Type B pancreatic cell (in vitro differentiated cells): ENCODE measurements around the gene EEFSEC. TPM values are rescaled to one million over a fixed set of nuclear protein-coding genes. Genes with fewer than 3 reads are reported as not detected.

Experiments
- DNase-seq: peaks from one replicate; pipeline ENCODE4 v3.0.0; 2021; ENCODE audit warnings: mixed read lengths; ENCODE audit not compliant: unreplicated experiment; ENCODE audit errors: extremely low spot score
- H3K27ac Mint-ChIP-seq: 2 replicates; pipeline ENCODE4 v1.8.0; 2021; ENCODE audit warnings: mild to moderate bottlenecking, mixed read lengths
- H3K27me3 Mint-ChIP-seq: 2 replicates; pipeline ENCODE4 v1.8.0; 2021; ENCODE audit warnings: mixed read lengths
- H3K36me3 Mint-ChIP-seq: 2 replicates; pipeline ENCODE4 v1.8.0; 2021; ENCODE audit warnings: mixed read lengths
- H3K4me1 Mint-ChIP-seq: one replicate; pipeline ENCODE4 v1.8.0; 2021; ENCODE audit warnings: mixed read lengths; ENCODE audit not compliant: unreplicated experiment
- H3K4me3 Mint-ChIP-seq: 2 replicates; pipeline ENCODE4 v1.8.0; 2021; ENCODE audit warnings: mild to moderate bottlenecking, mixed read lengths
- H3K9me3 Mint-ChIP-seq: 2 replicates; pipeline ENCODE4 v1.8.0; 2021; ENCODE audit warnings: mixed read lengths
- total RNA-seq: library from RNA; stranded (reverse); gene quantifications from 2 replicates; pipeline ENCODE4 v1.2.1, GENCODE V29; 2021; ENCODE audit warnings: low replicate concordance
- TF ChIP-seq, protein P1 (sequence below): fragments of 200-600 bp; sonication (generic); conservative IDR thresholded peaks from 2 replicates; pipeline ENCODE4 v1.5.0; 2021; ENCODE audit warnings: antibody characterized with exemption, mild to moderate bottlenecking

EEFSEC gene
- total RNA-seq, 1 donor from 2014 or later, result 16.6 TPM

GRCh38 chr3:128240232-128240631, 87.0 kb downstream of the EEFSEC start:
- Mint-ChIP-seq H3K27me3 (no peaks in the 10 kb centered on the region), H3K27ac (no peak overlapping the region), H3K36me3 (peaks cover 5% of the 10 kb centered on the region), H3K9me3 (no peaks in the 10 kb centered on the region), H3K4me3 (no peak overlapping the region), H3K4me1 (peaks cover 43% of the 10 kb centered on the region)
- TF ChIP-seq, protein P1, sequence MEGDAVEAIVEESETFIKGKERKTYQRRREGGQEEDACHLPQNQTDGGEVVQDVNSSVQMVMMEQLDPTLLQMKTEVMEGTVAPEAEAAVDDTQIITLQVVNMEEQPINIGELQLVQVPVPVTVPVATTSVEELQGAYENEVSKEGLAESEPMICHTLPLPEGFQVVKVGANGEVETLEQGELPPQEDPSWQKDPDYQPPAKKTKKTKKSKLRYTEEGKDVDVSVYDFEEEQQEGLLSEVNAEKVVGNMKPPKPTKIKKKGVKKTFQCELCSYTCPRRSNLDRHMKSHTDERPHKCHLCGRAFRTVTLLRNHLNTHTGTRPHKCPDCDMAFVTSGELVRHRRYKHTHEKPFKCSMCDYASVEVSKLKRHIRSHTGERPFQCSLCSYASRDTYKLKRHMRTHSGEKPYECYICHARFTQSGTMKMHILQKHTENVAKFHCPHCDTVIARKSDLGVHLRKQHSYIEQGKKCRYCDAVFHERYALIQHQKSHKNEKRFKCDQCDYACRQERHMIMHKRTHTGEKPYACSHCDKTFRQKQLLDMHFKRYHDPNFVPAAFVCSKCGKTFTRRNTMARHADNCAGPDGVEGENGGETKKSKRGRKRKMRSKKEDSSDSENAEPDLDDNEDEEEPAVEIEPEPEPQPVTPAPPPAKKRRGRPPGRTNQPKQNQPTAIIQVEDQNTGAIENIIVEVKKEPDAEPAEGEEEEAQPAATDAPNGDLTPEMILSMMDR, result no peak
- no peak for DNase-seq

DNA sequence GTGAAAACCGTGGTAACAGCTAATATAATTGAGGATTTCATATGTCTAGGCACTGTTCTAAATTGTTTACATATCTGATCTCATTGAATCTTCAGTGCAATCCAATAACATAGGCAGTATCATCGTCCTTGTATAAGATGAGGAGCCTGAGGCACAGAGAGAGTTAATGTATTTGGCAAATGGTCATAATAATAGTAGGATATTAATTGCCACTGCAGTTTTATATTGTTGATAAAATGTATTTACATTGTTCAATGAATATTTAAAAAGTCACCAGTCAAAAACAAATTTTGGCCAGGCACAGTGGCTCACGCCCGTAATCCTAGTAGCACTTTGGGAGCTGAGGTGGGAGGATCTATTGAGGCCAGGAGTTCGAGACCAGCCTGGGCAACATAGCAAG, 88.5 kb downstream of the EEFSEC start:
- peaks cover 5% of the 10 kb centered on the region for H3K36me3 Mint-ChIP-seq
- H3K27ac Mint-ChIP-seq, result no peak overlapping the region
- H3K4me1 Mint-ChIP-seq, result peaks cover 33% of the 10 kb centered on the region
- H3K27me3 Mint-ChIP-seq, result no peaks in the 10 kb centered on the region
- DNase-seq, result no peak
- no peak overlapping the region for H3K4me3 Mint-ChIP-seq
- TF ChIP-seq, protein P1, result no peak
- H3K9me3 Mint-ChIP-seq, result no peaks in the 10 kb centered on the region

GRCh38 chr3:128242818-128243601, 89.7 kb downstream of the EEFSEC start:
- Mint-ChIP-seq H3K4me1 (peaks cover 30% of the 10 kb centered on the region), H3K27ac (no peak overlapping the region), H3K4me3 (no peak overlapping the region), H3K36me3 (peaks cover 5% of the 10 kb centered on the region), H3K27me3 (no peaks in the 10 kb centered on the region), H3K9me3 (no peaks in the 10 kb centered on the region)
- TF ChIP-seq, protein P1, result no peak
- DNase-seq, result no peak

DNA sequence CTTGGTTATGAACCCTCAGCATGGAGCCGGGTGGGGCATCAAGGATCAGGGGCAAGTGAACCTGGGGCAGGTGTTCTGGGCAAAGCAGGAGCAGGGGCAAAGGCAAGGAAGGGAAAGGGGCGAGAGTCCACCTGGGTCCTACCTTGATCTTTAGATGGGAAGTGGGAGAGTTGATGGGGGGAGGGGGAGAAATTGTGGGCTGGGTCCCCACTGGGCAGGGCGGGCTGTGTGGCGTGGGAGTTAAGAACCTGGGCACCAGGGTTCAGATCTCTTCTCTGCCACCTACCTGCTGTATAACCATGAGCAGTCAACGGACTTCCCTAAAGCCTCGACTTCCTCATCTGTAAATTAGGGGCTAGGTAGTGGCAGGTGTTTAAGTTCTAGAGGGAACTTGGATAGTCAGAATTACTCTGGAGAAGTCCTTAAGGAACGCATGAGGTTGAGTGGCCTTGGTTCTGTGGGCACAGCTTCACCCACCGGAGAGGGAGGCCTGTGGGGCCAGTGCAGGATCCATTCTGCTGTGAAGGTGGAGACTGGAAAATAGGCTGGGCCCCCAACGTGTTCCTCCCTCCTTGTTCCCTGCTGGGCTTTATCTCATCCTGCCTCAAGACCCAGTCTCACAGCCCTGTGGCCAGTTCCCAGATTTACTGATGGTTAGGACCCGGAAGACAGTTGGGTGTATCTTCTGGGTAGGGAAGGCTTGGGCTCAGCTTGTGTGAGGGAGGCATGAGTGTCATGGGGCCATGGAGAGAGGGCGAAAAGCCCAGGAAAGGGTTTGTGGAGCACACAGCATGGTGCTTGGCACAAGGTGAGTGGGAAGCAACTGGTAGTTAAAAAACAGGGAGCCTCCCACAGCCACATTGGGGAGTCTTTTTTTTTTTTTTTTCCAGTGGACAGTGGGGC, 90.6 kb downstream of the EEFSEC start:
- DNase-seq, result no peak
- H3K36me3 Mint-ChIP-seq, result peaks cover 5% of the 10 kb centered on the region
- H3K9me3 Mint-ChIP-seq, result no peaks in the 10 kb centered on the region
- TF ChIP-seq, protein P1, result no peak
- no peaks in the 10 kb centered on the region for H3K27me3 Mint-ChIP-seq
- peaks cover 24% of the 10 kb centered on the region for H3K4me1 Mint-ChIP-seq
- no peak overlapping the region for H3K27ac Mint-ChIP-seq
- H3K4me3 Mint-ChIP-seq, result no peak overlapping the region

DNA sequence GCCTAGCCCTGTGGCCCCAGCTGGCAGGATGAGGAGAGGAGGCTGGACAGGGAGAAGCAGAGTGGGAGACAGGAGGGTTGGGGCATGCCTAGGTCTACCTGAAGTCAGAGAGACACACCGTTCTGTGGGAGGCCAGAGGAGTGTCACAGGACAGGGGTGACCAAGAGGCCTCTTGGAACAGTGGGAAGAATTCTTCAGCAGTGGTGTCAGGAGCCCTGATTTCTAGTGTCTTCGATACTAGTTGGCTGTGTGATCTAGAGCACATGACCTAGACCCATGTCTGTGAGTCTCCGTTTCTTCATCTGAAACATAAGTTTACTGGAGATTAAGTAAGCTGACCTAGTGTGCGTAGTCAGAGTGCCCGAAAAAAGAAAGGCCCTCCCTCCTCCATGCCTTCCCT, 92.2 kb downstream of the EEFSEC start:
- H3K9me3 Mint-ChIP-seq, result peaks cover 2% of the 10 kb centered on the region
- no peak overlapping the region for H3K27ac Mint-ChIP-seq
- no peak for DNase-seq
- H3K4me1 Mint-ChIP-seq, result peaks cover 23% of the 10 kb centered on the region
- no peak overlapping the region for H3K4me3 Mint-ChIP-seq
- H3K27me3 Mint-ChIP-seq, result no peaks in the 10 kb centered on the region
- TF ChIP-seq, protein P1, result no peak
- peaks cover 14% of the 10 kb centered on the region for H3K36me3 Mint-ChIP-seq
